Type B pancreatic cell (in vitro differentiated cells): Measurements from ENCODE around the gene TRHDE. TPM values are rescaled to one million over a fixed set of nuclear protein-coding genes. Genes with fewer than 3 reads are reported as not detected.

ENCODE experiments used
- DNase-seq: peaks from one replicate; pipeline ENCODE4 v3.0.0; 2021; ENCODE audit warnings: mixed read lengths; ENCODE audit not compliant: unreplicated experiment; ENCODE audit errors: extremely low spot score
- H3K27ac Mint-ChIP-seq: 2 replicates; pipeline ENCODE4 v1.8.0; 2021; ENCODE audit warnings: mild to moderate bottlenecking, mixed read lengths
- H3K27me3 Mint-ChIP-seq: 2 replicates; pipeline ENCODE4 v1.8.0; 2021; ENCODE audit warnings: mixed read lengths
- H3K36me3 Mint-ChIP-seq: 2 replicates; pipeline ENCODE4 v1.8.0; 2021; ENCODE audit warnings: mixed read lengths
- H3K4me1 Mint-ChIP-seq: one replicate; pipeline ENCODE4 v1.8.0; 2021; ENCODE audit warnings: mixed read lengths; ENCODE audit not compliant: unreplicated experiment
- H3K4me3 Mint-ChIP-seq: 2 replicates; pipeline ENCODE4 v1.8.0; 2021; ENCODE audit warnings: mild to moderate bottlenecking, mixed read lengths
- H3K9me3 Mint-ChIP-seq: 2 replicates; pipeline ENCODE4 v1.8.0; 2021; ENCODE audit warnings: mixed read lengths
- total RNA-seq: library from RNA; stranded (reverse); gene quantifications from 2 replicates; pipeline ENCODE4 v1.2.1, GENCODE V29; 2021; ENCODE audit warnings: low replicate concordance
- TF ChIP-seq, protein P1 (sequence below): fragments of 200-600 bp; sonication (generic); conservative IDR thresholded peaks from 2 replicates; pipeline ENCODE4 v1.5.0; 2021; ENCODE audit warnings: antibody characterized with exemption, mild to moderate bottlenecking

The TRHDE gene
- total RNA-seq, 1 donor from 2014 or later, result 3.2 TPM

DNA sequence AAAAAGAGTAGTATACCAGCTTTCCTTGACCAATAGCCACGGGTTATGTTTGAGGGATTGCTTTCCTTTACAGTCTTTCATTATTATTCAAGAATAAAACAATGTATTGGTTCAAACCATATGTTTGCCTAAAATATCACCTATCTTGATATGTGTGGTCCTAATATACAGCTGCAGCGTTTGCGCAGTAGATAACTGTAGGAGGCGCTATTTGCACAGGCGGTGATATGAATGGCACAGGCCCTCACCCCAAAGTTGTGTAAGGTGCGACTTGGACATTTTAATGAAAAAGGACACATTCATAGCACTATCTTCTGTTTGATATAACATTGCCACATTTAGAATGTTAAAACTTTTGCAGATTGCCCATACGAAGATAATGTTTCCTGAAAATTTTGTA is 298.4 kb downstream of the TRHDE start:
- no peak overlapping the region for H3K27ac Mint-ChIP-seq
- H3K4me3 Mint-ChIP-seq, result no peak overlapping the region
- H3K36me3 Mint-ChIP-seq, result no peaks in the 10 kb centered on the region
- H3K4me1 Mint-ChIP-seq, result no peaks in the 10 kb centered on the region
- DNase-seq, result no peak
- H3K27me3 Mint-ChIP-seq, result no peaks in the 10 kb centered on the region
- TF ChIP-seq, protein P1, sequence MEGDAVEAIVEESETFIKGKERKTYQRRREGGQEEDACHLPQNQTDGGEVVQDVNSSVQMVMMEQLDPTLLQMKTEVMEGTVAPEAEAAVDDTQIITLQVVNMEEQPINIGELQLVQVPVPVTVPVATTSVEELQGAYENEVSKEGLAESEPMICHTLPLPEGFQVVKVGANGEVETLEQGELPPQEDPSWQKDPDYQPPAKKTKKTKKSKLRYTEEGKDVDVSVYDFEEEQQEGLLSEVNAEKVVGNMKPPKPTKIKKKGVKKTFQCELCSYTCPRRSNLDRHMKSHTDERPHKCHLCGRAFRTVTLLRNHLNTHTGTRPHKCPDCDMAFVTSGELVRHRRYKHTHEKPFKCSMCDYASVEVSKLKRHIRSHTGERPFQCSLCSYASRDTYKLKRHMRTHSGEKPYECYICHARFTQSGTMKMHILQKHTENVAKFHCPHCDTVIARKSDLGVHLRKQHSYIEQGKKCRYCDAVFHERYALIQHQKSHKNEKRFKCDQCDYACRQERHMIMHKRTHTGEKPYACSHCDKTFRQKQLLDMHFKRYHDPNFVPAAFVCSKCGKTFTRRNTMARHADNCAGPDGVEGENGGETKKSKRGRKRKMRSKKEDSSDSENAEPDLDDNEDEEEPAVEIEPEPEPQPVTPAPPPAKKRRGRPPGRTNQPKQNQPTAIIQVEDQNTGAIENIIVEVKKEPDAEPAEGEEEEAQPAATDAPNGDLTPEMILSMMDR, result peak; percentile 66
- H3K9me3 Mint-ChIP-seq, result no peaks in the 10 kb centered on the region

DNA sequence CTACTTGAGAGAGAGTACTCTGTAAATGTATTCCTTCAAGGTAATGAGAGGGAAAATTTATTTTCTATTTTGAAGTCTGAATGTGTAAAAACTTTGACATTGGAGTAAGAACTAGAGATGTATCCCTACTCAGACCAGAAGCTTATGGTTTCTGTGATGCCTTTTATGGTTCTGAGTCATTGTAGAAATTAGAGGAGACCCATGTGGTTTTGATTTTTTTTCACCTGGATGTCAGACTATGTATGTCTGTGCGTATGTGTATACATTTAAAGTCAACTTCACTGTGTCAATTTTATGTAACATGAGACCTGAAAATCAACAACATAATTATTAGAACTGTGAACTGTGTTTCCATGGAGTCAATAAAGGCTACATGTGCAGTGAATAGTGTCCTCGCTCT is 302.0 kb downstream of the TRHDE start:
- Mint-ChIP-seq H3K27ac (no peak overlapping the region), H3K36me3 (no peaks in the 10 kb centered on the region), H3K9me3 (no peaks in the 10 kb centered on the region), H3K4me3 (no peak overlapping the region), H3K27me3 (no peaks in the 10 kb centered on the region), H3K4me1 (no peaks in the 10 kb centered on the region)
- no peak for DNase-seq
- TF ChIP-seq, protein P1, result no peak

DNA sequence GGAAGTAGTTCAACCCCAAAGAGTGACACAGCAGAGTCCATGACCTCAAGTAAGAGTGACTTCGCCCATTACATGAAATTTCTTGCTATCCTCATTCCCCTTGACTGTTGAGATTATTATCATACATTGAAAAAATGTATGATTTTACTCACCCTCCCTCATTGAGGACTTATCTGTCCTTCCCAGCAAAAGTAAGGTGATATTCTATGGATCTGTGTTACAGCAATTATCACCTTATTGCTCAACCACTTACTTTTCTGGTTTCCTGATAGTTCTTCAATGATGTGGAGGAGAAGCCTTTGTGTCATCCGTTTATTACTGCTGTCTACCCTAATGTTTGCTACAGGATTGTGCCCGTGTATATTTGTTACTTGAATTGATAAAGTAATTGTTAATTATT is 306.2 kb downstream of the TRHDE start:
- DNase-seq, result no peak
- no peaks in the 10 kb centered on the region for H3K9me3 Mint-ChIP-seq
- H3K4me1 Mint-ChIP-seq, result no peaks in the 10 kb centered on the region
- H3K36me3 Mint-ChIP-seq, result no peaks in the 10 kb centered on the region
- no peak overlapping the region for H3K27ac Mint-ChIP-seq
- no peak overlapping the region for H3K4me3 Mint-ChIP-seq
- no peaks in the 10 kb centered on the region for H3K27me3 Mint-ChIP-seq
- TF ChIP-seq, protein P1, result no peak

DNA sequence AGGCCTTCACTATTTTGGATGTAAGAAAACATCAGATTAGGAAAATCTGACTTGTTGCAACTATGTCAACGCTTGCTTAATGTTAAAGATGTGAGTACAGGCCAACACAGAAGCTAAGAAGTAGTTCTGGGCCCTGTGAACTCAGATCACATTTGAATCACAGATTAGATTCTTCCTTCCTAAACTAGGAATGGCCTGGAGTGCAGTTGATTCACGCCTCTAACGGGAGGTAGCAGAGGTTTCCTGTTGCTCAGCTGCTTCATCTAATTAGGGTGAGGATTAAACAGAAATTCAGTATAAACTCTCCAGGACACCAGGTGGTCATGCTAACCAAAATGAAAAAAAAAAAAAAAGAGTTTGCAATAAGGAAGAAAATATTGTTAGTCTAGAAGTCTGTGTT is 314.3 kb downstream of the TRHDE start:
- H3K27ac Mint-ChIP-seq, result no peak overlapping the region
- H3K4me3 Mint-ChIP-seq, result no peak overlapping the region
- peaks cover 7% of the 10 kb centered on the region for H3K4me1 Mint-ChIP-seq
- DNase-seq, result no peak
- TF ChIP-seq, protein P1, result no peak
- H3K9me3 Mint-ChIP-seq, result peaks cover 13% of the 10 kb centered on the region
- H3K27me3 Mint-ChIP-seq, result no peaks in the 10 kb centered on the region
- no peaks in the 10 kb centered on the region for H3K36me3 Mint-ChIP-seq

DNA sequence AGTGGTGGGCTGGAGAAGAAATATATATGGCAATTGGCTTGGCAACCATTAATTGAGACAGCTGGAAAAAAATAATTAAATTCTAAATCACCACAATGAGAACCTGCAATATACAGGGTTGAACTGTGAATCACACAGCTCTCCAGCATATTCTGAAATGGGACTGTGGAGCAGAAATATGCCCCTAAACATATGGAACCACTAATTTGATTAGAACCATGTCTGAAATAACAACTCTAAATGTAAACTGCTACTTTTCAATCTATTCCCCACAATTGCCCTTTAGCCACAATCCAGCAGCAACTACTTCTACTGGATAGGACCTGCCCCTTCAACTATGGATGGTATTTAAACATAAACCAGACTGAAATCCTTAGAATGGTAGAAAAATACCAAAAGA is 330.4 kb downstream of the TRHDE start:
- Mint-ChIP-seq H3K36me3 (no peaks in the 10 kb centered on the region), H3K9me3 (peaks cover 10% of the 10 kb centered on the region), H3K4me3 (no peak overlapping the region), H3K27ac (no peak overlapping the region), H3K27me3 (no peaks in the 10 kb centered on the region), H3K4me1 (no peaks in the 10 kb centered on the region)
- DNase-seq, result no peak
- TF ChIP-seq, protein P1, result no peak

DNA sequence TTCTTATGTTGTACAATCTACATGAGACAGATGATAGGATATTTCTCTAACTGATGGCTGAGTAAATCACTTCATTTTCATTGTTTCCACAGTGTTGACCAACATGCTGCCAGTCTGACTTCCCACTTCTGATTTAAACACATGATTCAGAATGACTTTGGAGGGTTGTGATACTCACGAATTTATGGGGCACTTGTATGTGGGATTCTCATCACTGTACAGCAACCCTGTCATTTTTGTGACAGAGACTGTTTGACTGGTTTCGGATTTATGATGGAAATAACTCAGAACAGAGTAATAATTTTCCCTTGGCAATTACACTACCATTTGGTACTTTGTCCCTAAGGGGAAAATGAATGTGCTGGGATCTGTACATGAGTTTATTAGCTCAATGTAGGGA is 333.8 kb downstream of the TRHDE start:
- no peak overlapping the region for H3K27ac Mint-ChIP-seq
- H3K4me3 Mint-ChIP-seq, result no peak overlapping the region

More for the DNA sequence above, 333.8 kb downstream of the TRHDE start:
- Mint-ChIP-seq H3K36me3 (no peaks in the 10 kb centered on the region), H3K9me3 (peaks cover 9% of the 10 kb centered on the region), H3K27me3 (no peaks in the 10 kb centered on the region), H3K4me1 (no peaks in the 10 kb centered on the region)
- TF ChIP-seq, protein P1, result no peak
- no peak for DNase-seq
